NCI-H1694 (cell line): ENCODE measurements around the gene EIF2B1.

Experiments
- DNase-seq: peaks from one replicate; lab custom pipeline; 2025; lab: John Stamatoyannopoulos, UW

The EIF2B1 gene

DNA sequence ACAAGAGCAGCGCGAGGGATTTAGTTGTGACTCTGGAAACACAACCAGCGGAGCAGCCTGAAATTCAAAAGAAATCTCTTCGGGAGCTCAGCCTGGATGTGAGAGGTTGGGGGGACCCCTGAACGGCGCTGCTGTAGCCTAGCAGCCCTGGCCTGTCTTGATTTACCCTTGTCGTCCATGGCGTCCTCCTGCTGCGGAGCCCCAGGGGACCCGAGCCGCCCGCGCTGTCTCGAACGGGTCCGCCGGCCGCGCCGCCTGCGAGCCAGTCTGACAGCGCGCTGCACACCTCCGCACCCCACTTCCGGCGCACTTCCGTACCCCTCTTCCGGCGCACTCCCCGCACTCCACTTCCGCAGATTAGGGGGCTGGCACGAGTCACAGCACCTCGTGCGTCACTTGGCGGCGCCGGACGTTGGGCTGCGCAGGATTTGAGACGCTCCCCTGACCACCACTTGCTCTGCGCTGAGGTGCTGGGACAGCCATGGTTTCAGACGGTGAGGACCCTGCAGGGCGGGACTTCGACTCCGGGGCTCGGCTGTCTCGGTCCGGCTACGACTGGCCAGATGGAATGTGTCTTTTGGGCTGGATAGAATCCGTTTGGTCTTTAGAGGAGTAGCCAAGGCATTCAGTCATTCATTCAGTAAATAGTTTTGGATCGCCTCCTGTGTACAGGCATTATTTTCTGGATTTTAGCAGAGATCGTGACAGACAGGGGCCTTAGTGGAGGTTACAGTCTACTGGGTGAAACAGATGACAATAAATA lies at the start of gene EIF2B1, which contains the start of gene GTF2H3:
TSS of gene EIF2B1 (minus strand) at position 308 of the 763 bp plus-strand sequence. CDS start at position 179, 129 bp downstream.
TSS of gene GTF2H3 (plus strand) at position 451 of the 763 bp plus-strand sequence. CDS start at position 482, 31 bp downstream.
- peak; percentile 88 for DNase-seq

DNA sequence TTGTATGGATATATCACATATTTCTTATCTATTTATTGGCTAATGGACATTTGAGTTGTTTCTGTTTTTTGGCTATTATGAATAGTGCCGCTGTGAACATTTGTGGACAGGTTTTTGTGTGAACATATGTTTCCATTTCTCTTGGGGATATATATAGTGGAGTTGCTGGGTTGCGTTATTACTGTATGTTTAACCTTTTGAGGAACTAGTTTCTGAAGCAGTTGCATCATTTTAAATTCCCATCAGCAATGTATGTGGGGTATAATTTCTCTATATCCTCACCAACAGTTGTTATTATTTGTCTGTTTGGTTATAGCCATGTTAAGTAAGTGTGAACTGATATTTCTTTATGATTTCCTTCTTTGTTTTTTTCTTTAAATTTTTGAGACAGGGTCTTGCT lies 48.1 kb upstream of the EIF2B1 start:
- DNase-seq = no peak

DNA sequence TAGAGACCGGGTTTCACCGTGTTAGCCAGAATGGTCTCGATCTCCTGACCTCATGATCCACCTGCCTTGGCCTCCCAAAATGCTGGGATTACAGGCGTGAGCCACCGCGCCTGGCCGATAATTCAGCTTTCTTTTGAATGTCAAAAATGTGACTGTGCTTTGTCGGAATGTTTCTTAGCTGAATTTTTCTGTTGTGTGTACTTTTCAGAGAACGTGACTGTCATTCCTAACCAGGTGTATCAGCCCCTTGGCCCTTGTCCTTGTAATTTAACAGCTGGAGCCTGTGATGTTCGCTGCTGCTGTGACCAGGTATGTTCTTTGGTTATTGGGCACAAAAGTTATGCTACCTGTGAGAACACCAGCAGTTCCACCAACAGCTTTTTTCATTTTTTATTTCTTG lies 45.5 kb upstream of the EIF2B1 start:
- DNase-seq = no peak

DNA sequence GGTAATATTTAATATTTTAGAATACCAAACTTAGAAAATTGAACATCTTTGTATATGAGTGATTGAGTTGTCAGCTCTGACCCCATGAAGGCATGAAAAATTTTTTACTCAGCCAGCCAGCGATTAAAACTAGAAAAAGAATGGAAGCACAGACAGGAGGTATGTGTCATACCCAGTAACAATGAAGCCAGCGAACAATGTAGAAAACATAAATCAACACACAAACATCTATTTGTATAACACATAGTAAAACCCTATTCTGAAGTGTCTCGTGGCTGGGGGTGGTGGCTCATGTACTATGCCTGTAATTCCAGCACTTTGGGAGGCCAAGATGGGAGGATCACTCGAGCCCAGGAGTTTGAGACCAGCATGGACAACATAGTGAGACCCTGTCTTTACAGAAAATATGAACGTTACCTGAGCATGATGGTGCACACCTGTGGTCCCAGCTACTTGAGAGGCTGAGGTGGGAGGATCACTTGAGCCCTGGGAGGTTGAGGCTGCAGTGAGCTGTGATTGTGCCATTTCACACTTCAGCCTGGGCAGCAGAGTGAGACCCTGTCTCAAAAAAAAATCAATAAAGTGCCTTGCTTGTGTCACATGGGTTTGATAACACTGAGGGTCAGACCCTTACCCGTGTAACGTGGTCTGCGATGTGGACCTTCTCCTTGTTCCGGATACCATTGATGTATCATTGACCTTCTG lies 43.3 kb upstream of the EIF2B1 start:
- no peak for DNase-seq

DNA sequence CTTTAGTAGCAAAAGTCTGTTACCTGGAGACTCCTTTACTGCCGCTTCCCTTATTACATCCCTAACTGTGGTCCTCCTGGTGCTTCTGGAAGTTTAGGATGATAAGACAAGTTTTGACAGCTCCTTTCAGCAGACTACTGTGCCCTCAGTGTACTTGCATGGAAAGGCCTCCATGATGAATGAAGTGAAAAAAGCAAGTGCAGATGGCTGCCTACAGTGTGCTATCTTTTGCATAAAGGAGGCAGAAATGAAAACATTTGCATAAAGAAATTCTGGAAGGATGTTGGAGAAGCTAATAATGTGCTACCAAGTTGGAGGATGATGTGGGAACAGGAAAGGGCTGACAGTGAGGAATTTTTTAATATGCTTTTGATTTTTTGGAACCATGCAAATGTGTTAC lies 42.0 kb upstream of the EIF2B1 start:
- no peak for DNase-seq

DNA sequence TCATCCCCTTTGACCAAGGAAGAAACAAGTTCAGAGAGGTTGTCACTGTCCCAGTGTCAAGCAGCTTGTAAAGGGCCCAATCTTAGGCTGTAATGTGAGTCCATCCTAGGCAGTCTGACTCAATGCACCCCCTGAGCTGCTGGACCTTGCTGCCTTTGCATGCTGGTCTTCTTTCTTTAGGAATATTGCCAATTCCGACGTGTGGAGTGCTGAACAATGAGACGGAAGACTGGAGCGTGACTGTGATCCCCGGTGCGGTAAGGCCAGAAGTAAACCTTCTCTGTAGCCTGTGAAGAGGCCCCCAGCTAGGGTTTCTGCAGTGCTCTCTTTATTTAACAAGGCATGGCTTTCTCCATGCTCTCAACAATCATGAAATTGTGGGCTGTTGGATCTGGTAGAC lies 38.4 kb upstream of the EIF2B1 start:
- no peak for DNase-seq

DNA sequence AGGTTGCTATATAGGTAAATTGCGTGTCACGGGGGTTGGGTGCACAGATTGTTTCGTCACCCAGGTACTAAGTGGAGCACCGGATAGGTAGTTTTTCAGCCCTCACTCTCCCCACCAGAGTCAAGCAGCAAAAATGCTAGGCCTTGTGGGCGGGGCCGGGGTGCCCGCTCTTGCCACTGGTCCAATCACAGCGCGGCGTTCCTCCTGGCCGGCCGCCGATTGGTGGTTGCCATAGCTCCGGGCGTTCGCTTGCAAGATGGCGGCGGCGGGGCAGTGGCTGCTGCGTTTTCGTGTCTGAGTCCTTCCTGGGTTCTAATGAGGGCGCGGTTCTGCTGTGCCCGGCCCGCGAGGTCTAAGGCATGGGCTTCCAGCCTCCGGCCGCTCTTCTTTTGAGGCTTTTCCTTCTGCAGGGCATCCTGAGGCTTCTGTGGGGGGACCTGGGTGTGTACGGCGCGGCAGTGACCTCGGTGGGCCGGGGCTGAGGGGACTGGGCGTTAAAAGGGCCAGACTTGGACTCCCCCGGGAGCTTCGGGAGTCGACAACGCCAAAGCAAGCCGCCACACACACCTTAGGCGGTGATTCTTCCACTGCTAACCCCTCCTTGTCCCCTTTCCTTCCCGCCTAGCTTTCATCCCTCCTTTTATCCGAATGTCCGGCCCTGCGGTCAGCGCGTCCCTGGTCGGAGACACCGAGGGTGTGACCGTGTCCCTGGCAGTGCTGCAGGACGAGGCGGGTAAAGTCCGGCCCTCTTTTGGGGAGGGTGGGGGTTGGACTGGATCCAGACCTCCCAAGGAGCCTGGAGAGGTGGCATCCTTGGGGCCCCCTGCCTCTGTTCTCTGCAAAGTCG lies 37.6 kb upstream of the EIF2B1 start, which contains the start of gene TCTN2:
TSS of gene TCTN2 (plus strand) at position 232 of the 847 bp plus-strand sequence. CDS start at position 360, 128 bp downstream.
- DNase-seq = peak; percentile 63

DNA sequence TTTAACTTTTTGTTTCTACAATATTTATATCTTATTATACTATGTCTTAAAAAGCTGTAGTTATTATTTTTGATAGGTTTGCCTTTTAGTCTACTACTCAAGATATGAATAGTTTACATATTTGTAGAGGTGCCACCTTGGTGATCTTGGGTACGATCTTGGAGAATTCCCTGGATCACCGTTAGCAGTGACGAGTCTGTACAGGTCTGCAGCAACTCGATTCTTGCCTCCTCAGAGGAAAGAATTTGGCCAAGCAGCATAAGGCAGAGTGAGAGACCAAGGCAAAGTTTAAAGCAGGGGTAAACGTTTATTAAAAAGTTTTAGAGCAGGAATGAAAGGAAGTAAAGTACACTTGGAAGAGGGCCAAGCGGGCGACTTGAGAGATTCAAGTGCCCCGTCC lies 34.3 kb upstream of the EIF2B1 start:
- no peak for DNase-seq

DNA sequence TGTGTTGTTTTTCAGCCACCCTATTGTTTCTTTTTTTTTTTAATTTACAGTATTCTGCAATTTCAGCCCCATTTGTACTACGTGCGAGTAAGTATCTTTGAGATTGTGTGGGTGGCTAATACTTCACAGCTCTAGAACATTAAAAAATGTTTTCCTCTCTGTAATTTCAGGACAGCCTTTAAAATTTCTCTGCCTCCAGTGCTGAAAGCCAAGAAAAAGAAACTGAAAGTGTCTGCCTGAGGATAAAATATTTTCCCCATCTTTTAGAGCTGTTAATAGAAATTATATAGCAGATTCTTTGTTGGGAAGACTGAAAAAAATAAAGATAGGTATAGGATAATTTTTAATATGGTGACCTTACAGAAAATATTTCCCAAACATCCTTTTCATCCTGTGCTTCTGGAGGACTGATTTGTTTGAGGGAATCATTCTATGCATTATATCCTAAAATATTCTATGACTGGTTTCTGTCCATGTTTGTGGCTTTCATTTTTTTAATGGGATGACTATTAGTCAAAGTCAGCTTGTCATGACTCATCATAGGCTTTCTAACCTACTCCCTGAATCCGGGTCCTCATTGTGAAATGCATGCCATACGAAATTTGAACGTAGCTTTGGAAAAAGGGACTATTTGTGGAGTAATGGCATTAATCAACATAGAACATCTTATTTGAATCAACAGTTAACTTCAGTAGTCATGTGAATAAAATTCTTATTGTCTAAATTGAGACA lies 26.7 kb upstream of the EIF2B1 start:
- no peak for DNase-seq

DNA sequence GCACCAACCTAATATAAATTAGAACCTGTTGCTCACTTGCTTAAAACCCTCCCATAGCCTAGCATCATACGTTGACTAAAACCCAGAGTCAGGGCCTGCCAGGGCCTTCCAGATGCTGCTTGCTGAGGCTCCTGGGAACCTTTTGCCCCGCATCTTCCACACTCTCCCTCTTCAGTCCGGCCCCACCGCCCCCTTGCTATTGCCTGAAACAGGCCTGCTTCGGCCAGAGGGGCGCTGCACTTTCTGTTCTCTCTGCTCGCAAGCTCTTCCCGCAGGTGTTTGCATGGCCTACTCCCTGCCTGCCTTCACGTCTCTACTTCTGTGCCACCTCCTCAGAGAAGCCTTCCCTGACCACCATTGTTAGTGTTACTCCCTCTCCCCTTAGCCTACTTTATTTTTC lies 23.7 kb upstream of the EIF2B1 start:
- no peak for DNase-seq

DNA sequence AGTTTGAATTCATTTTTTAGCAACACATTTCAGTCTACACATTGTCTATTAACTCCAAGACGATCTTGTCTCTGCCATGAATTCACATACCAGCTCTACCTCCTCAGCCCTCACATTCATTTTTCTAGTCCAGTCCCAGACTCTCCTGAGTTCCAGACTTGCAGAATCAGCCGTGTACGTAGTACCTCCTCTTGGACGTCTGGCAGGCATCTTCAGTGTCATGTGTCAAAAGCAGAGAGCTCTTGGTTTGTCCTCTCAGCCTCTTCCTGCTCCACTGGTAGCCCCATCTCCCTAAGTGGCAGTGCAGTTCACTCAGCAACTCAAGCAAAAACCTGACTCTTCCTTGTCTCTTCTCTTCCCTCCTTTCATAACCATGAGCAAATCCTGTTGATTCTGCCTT lies 22.9 kb upstream of the EIF2B1 start:
- DNase-seq = no peak

DNA sequence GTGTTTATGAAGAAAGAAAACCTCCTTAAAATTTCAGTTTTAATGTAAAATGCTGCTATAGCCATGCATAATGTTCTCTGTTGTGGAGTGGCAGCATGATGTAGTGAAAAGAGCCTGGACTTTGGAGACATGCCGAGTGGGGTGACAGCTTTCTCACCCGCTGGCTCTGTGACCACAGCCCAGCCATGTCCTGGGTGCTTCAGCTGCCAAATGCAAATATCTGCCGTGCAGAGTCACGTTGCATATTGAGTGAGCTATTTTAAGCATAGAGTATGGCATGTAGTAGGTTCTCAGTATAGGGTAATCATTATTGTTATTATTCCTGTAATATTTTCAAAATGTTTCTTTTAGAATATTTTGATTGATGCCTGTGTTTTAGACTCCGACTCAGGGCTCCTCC lies 21.9 kb upstream of the EIF2B1 start:
- no peak for DNase-seq

DNA sequence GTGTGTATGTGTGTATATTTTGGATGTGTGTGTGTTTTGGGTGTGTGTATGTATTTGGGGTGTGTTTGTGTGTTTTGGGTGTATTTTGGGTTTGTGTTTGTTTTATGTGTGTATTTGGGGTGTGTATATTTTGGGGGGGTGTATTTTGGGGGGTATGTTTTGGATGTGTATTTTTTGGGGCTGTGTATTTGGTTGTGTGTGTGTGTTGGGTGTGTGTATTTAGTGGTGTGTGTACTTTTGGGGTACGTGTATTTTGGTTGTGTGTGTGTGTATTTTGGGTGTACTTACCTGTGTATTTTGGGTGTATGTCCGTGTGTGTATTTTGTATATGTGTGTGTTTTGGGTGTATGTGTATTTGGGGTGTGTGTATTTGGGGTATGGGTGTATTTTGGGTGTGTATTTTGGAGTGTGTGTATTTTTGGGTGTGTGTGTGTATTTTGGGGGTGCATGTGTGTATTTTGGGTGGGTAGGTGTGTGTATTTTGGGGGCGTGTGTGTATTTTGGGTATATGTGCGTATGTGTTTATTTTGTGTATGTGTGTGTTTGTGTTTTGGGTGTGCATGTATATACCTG lies 20.7 kb upstream of the EIF2B1 start:
- DNase-seq = no peak

DNA sequence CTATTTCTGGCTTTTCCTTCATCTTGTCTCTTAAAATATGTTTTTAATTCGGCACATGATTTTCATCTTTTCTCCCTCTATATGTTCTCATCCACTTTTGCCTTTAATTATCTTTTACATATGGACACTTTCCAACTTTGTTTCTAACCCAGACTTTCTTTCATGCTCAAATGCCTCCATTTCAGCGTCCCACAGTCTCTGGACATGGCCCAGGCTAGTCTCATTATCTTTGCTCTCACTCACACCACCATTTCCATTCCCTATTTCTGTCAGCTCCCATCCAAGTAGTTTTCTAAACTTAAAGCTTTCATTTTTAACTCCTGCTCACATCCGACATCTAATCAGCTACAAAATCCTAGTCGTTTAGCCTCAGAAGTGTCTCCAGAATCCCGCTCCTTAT lies 14.9 kb upstream of the EIF2B1 start:
- no peak for DNase-seq

DNA sequence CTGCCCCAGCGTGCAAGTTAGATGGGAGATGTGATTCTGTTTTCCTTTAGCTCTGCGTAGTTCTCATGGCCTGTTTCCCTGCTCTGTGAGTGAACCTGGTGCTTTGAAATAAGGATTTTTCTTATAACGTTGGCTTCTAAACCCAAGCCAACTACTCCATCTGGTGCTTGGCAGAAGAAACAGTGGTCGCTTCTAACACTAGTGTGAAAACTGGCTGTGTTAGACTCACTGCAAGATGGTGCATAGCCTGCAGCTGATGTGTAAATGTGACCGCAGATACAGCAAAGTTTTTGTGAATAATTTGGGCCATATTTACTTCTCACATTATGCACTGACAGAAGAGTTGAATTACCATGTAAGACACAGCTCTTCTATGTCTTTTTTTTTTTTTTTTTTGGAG lies 12.4 kb upstream of the EIF2B1 start:
- DNase-seq = peak; percentile 54

DNA sequence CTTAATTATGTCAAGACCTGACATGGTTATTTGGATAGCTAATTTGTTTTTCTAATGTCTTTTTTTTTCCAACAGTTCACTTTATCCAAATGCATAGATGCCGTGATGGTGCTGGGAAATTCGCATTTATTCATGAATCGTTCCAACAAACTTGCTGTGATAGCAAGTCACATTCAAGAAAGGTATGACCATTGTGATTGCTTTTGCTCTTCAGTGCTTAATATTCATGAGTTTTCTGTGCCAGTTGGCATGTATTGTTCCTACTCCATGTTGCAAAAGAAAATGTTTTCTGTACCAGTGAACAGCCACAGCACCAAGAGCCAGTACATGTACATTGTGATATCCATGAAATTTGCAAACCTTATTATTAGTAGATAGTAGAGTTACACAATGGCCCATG lies 11.9 kb upstream of the EIF2B1 start:
- no peak for DNase-seq

DNA sequence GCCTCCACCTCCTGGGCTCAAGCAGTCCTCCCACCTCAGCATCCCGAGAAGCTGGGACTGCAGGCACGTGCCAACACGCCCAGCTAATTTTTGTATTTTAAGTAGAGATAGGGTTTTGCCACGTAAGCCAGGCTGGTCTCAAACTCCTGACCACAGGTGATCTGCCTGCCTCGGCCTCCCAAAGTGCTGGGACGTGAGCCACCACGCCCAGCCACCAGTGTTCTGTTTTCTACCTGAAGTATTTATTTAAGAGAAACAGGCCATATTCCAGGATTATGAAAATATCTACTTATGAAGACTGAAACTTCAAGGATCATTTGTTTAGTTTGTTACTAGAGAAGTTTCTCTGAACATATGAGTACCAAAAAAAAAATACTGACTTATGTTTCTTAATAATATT lies 10.4 kb upstream of the EIF2B1 start:
- DNase-seq = no peak

DNA sequence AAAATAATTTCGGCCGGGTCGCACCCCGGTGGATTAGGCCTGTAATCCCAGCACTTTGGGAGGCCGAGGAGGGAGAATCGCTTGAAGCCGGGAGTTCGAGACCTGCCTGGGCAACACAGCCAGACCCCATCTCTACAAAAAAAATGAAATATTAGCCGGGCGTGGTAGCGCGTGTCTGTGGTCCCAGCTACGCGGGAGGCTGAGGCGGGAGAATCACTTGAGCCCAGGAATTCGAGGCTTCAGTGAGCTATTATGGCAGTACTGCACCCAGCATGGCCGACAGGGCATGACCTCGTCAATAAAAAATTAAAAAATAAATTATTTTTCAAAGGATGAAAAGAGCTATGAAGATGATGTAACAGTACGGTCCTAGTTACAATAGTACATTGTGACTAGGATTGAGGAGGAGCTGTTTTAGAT lies 666 bp upstream of the EIF2B1 start:
- DNase-seq = no peak

DNA sequence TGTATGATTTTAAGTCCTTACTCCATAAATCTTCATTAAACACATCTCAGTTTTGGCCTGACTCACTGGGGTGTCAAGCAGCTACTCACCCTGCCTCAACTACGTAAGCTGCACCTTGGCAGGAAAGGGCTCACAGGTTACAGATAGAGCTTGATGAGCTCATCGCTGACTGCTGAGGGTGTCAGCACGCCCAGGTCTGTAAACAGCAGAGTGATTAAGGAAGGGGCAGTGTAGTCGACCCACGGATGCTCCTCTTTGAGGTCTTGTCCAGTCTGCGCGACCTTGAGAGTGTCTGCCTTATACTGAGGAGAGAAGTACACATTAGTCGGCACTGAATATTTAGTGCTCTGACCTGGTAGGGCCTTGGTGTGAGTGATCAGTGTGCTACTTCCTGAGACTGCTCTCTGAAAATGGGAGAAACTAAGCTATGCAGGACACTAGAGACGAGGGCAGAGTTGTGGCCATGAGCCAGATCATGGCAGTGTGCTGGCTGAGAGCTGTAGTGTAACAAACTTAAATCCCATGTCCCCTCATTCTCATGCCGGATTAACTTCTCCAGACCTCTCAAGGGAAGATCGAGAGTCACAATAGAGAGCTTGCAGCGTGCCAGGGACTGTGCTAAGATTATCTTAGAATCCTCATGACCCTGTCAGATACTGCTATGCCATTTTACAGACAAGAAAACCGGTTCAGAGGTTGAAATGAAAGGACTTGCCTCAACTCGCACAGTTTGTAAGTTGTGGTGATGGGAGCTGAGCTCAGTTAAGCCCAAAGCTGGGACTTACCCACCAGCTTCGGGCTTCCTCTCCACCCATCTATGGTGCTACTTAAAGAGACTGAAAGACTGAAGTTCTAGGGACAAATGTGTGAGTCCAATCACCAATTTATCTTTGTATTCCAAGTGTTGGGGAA lies 11.6 kb downstream of the EIF2B1 start:
- DNase-seq = no peak

DNA sequence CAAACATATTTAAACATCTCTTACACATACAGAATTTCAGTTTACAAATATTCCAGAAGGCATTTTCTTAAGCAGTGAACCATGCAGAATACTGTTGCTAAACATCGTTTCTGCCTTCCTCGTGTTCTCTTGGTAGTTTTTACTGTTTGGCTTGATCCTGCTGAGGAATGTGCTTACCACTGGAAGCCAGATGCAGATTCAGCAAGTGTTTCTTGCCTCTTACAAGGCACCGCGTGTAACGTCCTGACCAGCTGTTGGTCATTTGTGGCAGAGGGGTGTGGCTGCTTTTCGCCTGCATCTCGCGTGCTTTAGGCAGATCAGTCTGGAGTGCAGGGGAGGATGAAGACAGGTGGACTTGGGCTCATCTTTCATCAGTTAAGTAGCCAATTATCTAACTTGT lies 12.4 kb downstream of the EIF2B1 start:
- no peak for DNase-seq
